ENCODE results near the gene RAB11FIP4.

RAB11FIP4 gene

DNA sequence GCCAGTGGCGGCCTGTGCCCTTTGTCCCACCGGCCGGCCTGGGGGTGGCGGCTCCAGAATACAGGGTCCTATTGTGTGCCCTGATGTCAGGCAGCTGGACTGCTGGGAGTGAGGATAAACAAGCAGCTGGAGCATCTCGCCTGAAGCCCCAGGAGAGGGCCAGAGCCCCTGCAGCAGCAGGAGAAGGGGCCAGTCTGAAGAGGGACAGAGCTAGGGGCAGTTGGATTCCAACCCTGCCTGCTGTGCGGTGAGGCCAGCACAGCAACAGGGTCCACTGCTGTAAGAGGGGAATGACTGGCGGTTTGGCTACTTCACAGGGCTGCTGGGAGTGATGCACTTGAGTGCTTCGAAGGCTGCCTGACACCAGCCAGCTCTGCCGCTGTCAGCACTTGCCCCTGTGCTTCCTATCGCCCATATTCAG is 25.0 kb downstream of the RAB11FIP4 start:
- no peak for TF ChIP-seq FOXP2 (optimal IDR thresholded peaks at IDR 0.05; ENCODE audit: borderline replicate concordance, extremely low read depth, extremely low read length, insufficient read depth)
- TF ChIP-seq, protein P1, sequence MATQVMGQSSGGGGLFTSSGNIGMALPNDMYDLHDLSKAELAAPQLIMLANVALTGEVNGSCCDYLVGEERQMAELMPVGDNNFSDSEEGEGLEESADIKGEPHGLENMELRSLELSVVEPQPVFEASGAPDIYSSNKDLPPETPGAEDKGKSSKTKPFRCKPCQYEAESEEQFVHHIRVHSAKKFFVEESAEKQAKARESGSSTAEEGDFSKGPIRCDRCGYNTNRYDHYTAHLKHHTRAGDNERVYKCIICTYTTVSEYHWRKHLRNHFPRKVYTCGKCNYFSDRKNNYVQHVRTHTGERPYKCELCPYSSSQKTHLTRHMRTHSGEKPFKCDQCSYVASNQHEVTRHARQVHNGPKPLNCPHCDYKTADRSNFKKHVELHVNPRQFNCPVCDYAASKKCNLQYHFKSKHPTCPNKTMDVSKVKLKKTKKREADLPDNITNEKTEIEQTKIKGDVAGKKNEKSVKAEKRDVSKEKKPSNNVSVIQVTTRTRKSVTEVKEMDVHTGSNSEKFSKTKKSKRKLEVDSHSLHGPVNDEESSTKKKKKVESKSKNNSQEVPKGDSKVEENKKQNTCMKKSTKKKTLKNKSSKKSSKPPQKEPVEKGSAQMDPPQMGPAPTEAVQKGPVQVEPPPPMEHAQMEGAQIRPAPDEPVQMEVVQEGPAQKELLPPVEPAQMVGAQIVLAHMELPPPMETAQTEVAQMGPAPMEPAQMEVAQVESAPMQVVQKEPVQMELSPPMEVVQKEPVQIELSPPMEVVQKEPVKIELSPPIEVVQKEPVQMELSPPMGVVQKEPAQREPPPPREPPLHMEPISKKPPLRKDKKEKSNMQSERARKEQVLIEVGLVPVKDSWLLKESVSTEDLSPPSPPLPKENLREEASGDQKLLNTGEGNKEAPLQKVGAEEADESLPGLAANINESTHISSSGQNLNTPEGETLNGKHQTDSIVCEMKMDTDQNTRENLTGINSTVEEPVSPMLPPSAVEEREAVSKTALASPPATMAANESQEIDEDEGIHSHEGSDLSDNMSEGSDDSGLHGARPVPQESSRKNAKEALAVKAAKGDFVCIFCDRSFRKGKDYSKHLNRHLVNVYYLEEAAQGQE (IDR thresholded peaks at IDR 0.05; ENCODE audit: insufficient read depth in 1 of 2, low read depth in 2 of 2, low read length in 2 of 2): no peak
- no peak for TF ChIP-seq TAF1 (IDR thresholded peaks at IDR 0.05; ENCODE audit: borderline replicate concordance, insufficient read depth, low read length)
- no peak for TF ChIP-seq POLR2AphosphoS5 (IDR thresholded peaks at IDR 0.05; ENCODE audit: low read depth, low read length)
- no peak for TF ChIP-seq SIN3A (IDR thresholded peaks at IDR 0.05; ENCODE audit: borderline replicate concordance, insufficient read depth, low read length)

DNA sequence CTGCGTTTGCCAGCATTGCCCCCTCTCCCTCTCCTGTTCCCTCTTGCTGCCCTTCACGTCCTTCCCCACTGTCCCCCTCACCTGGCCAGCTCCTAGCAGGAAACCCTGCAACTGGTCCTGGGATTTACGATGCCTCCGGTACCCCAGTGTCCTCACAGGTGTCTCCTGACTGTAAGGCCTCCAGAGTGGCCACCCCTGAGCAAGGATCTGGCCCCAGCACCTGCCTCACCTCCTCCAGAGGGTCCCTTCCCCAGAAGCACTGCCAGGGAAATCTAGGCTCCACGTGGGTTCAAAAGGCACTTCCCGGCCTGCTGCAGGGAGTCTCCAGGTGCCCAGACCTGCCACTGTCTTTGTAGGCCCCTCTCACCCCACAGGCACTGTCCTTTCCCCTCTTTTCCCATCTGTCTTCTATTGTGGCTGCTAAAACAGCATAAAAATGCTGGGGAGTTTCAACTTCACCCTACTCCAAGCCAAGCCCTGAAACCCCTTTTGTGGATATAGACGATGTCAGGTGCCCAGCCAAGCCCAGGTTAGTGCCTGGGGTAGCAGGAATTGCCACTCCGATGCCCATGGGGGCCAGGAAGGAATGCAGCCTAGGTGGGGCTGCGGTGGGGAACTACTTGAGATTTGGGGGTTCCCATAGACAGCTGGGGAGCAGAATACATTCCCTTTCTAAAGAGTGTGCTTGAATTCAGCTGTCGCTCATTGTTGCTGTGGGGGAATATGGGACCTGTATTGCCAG is 25.7 kb downstream of the RAB11FIP4 start:
- TF ChIP-seq TAF1 (IDR thresholded peaks at IDR 0.05; ENCODE audit: borderline replicate concordance, insufficient read depth, low read length) (no peak), SIN3A (IDR thresholded peaks at IDR 0.05; ENCODE audit: borderline replicate concordance, insufficient read depth, low read length) (no peak), POLR2AphosphoS5 (IDR thresholded peaks at IDR 0.05; ENCODE audit: low read depth, low read length) (no peak), FOXP2 (optimal IDR thresholded peaks at IDR 0.05; ENCODE audit: borderline replicate concordance, extremely low read depth, extremely low read length, insufficient read depth) (no peak)

DNA sequence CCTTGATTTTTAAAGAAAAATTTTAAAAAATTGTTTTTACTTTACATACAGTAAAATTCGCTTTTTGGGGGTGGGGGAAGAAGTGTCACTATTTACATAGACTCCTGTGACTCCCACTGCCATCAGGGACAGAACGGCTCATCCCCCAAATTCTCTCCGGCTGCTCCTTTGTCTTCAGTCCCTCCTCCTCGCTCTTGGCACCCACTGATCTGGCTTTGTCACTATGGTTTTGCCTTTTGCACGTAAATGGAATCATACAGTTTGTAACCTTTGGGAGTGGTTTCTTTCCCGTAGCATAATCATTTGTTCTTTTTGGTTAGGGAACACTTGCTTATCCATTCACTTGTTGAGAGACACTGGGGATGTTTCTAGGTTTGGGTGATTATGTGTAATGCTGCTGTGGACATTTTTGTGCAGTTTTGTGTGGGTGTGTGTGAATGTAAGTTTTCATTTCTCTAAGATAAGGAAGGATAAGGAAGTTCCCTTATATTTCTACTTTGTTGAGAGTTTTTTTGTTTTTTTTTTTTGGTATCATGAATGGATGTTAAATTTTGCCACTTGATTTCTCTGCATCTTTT is 27.4 kb downstream of the RAB11FIP4 start:
- TF ChIP-seq SIN3A (IDR thresholded peaks at IDR 0.05; ENCODE audit: borderline replicate concordance, insufficient read depth, low read length) (no peak), FOXP2 (optimal IDR thresholded peaks at IDR 0.05; ENCODE audit: borderline replicate concordance, extremely low read depth, extremely low read length, insufficient read depth) (no peak), POLR2AphosphoS5 (IDR thresholded peaks at IDR 0.05; ENCODE audit: low read depth, low read length) (no peak), TAF1 (IDR thresholded peaks at IDR 0.05; ENCODE audit: borderline replicate concordance, insufficient read depth, low read length) (no peak)
- TF ChIP-seq, protein P1 (IDR thresholded peaks at IDR 0.05; ENCODE audit: insufficient read depth in 1 of 2, low read depth in 2 of 2, low read length in 2 of 2): no peak

DNA sequence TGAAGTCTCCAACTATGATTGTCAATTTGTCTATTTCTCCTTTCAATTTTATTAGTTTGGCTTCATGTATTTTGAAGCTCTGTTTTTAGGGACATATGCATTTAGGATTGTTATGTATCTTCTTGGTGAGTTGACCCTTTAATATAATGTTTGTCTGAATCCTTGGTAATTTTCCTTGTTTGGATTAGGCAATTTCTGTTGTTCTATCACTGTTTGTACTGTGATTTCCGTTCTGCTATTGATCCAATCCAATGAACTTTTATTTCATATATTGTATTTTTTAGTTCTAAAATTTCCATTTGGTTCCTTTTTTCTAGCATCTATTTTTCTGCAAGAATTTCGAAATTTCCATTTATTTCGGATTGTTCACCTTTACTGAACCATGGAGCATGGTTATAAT is 31.0 kb downstream of the RAB11FIP4 start:
- TF ChIP-seq FOXP2 (optimal IDR thresholded peaks at IDR 0.05; ENCODE audit: borderline replicate concordance, extremely low read depth, extremely low read length, insufficient read depth) (no peak), SIN3A (IDR thresholded peaks at IDR 0.05; ENCODE audit: borderline replicate concordance, insufficient read depth, low read length) (no peak), POLR2AphosphoS5 (IDR thresholded peaks at IDR 0.05; ENCODE audit: low read depth, low read length) (no peak), TAF1 (IDR thresholded peaks at IDR 0.05; ENCODE audit: borderline replicate concordance, insufficient read depth, low read length) (no peak)
- TF ChIP-seq, protein P1 (IDR thresholded peaks at IDR 0.05; ENCODE audit: insufficient read depth in 1 of 2, low read depth in 2 of 2, low read length in 2 of 2): no peak

DNA sequence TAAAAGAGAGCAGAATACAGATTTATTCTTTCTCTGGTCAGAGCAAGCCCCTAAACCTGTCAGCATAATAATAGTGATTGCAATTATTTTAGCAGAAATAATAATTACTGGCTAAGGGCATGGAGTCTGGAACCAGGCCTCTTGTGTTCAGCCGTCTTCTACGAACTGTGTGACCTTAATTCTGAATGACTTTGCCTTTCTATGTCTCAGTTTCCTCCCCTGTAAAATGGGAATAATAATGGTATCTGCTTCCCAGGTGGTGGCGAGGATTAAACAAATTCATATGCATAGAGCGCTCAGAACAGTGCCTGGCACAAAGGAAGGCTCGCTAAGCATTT is 33.4 kb downstream of the RAB11FIP4 start:
- TF ChIP-seq TAF1 (IDR thresholded peaks at IDR 0.05; ENCODE audit: borderline replicate concordance, insufficient read depth, low read length) (no peak), FOXP2 (optimal IDR thresholded peaks at IDR 0.05; ENCODE audit: borderline replicate concordance, extremely low read depth, extremely low read length, insufficient read depth) (no peak), POLR2AphosphoS5 (IDR thresholded peaks at IDR 0.05; ENCODE audit: low read depth, low read length) (no peak), SIN3A (IDR thresholded peaks at IDR 0.05; ENCODE audit: borderline replicate concordance, insufficient read depth, low read length) (no peak)
- TF ChIP-seq, protein P1 (IDR thresholded peaks at IDR 0.05; ENCODE audit: insufficient read depth in 1 of 2, low read depth in 2 of 2, low read length in 2 of 2): no peak

Data from PFSK-1 (cell line).